Measurements from ENCODE around the gene PGAM4.
"Not testable (repeated sequence)": the region's sequence is repeated elsewhere in the genome, so short reads cannot be mapped to it uniquely, and the experiment has no call there.

Gene PGAM4

DNA sequence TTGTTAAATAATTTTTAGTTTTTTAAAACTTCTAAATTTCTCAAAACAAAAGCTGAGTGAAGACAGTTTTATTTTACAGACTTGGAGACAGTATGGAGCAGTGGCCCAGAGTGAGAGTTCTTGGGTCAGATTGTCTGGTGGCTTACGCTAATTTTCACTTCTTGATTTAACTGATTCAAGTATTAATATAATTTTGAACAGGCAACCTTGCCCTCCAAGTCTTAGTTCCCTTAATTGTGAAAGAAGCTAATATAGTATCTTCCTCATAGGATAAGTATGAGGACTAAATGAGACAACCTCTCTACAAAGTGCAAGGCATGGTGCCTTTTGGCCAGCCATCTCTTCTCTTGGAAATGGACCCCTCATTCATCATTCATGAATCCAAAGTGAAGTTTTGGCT is 33.6 kb downstream of the PGAM4 start:
- DNase-seq (ENCODE audit: low read depth): no peak
- no peak overlapping the region for H3K4me3 ChIP-seq (ENCODE audit: low read length)
- no peak for TF ChIP-seq CTCF (IDR thresholded peaks at IDR 0.05; ENCODE audit: insufficient read depth, low read depth, low read length, missing control alignments)

DNA sequence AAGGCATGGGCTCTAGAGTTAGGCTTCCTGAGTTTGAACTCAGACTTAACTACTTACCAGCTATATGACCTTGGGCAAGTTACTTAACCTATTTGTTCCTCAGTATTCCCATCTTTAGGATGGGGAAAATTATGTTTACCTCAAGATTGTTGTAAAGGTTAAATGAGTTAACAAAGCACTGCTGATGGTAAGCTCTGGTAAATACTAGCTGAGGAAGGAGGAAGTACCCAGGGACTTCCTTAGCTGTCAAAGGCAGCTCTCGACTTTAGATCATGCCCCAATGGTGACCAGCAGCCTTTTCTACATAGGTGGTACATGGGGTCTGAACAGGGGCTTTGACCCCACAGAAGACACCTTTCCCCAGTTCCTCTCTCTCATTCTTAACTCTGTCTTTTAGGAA is 38.9 kb downstream of the PGAM4 start:
- DNase-seq (ENCODE audit: low read depth): no peak
- TF ChIP-seq CTCF (IDR thresholded peaks at IDR 0.05; ENCODE audit: insufficient read depth, low read depth, low read length, missing control alignments): no peak

DNA sequence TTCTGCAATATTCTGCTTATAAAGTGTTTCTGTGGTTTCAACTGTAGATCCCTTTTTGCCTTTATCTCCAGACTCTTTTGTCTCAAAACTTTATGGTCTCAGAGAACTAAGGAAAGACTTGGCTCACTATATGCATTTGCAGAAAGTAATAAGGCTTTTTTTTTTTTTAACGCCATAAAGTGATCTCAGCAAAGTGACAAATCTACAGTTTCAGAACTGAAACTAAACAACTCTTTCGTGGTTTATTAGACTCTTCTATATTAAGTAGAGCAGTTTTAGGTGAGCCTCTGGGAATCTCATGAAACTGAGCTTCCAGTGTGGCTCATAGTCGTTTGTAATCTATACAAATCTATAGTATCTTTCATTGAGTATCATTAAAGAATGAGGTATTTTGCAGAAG is 43.7 kb downstream of the PGAM4 start:
- no peak for TF ChIP-seq CTCF (IDR thresholded peaks at IDR 0.05; ENCODE audit: insufficient read depth, low read depth, low read length, missing control alignments)
- no peak for DNase-seq (ENCODE audit: low read depth)
- no peak overlapping the region for H3K4me3 ChIP-seq (ENCODE audit: low read length)

More for the DNA sequence above, 38.9 kb downstream of the PGAM4 start:
- no peak overlapping the region for H3K4me3 ChIP-seq (ENCODE audit: low read length)

GRCh38 chrX:77924320-77924859 is 45.0 kb downstream of the PGAM4 start:
- no peak for DNase-seq (ENCODE audit: low read depth)
- H3K4me3 ChIP-seq (ENCODE audit: low read length): no peak overlapping the region
- TF ChIP-seq CTCF (IDR thresholded peaks at IDR 0.05; ENCODE audit: insufficient read depth, low read depth, low read length, missing control alignments): no peak

DNA sequence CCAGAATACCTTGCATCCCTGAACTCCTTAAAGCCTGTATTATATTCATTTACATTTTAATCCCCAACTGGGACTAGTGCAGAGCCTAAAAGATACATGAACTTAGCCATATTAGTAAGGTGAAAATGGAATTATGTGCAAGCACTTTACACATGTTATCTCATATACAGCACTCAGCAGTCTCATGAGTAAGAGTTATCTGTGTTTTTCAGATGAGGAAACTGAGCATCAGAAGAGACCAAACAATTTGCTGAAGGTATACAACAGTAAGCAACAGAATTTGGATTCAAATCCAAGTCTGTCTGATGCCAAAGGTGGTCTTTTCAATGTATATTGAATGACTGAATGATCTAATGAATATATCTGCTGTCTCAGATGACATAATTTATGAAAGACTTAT is 46.7 kb downstream of the PGAM4 start:
- no peak for TF ChIP-seq CTCF (IDR thresholded peaks at IDR 0.05; ENCODE audit: insufficient read depth, low read depth, low read length, missing control alignments)
- H3K4me3 ChIP-seq (ENCODE audit: low read length): no peak overlapping the region
- DNase-seq (ENCODE audit: low read depth): no peak

GRCh38 chrX:77919370-77919769 is 50.1 kb downstream of the PGAM4 start:
- not testable (repeated sequence) for H3K4me3 ChIP-seq (ENCODE audit: low read length); DNase-seq (ENCODE audit: low read depth)

DNA sequence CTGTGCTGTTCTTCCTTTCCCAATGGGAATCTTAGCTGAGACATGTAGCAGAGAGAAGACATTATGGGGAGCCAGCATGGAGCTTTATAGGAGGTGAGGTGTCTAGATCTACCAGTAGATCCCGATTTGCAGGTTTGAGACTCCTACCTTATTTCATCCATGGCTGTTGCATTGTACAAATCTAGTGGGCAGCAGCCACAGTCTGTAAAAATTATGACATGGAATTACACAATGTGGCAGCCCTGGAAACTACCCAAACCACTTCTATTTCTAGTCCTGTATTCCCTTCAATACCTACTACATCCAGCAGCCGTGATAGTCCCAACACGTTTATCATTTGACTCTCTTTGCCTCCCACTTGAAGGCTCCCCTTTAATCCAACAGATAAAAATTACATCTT is 50.9 kb downstream of the PGAM4 start:
- no peak for TF ChIP-seq CTCF (IDR thresholded peaks at IDR 0.05; ENCODE audit: insufficient read depth, low read depth, low read length, missing control alignments)

More for the DNA sequence above, 50.9 kb downstream of the PGAM4 start:
- H3K4me3 ChIP-seq (ENCODE audit: low read length): no peak overlapping the region
- DNase-seq (ENCODE audit: low read depth): peak; percentile 63
